GM12878 (cell line): ENCODE results near the gene MAGED4B. TPM values are rescaled to one million over a fixed set of nuclear protein-coding genes. Genes with fewer than 3 reads are reported as not detected.
"Not testable (repeated sequence)": the region's sequence is repeated elsewhere in the genome, so short reads cannot be mapped to it uniquely, and the experiment has no call there.

Source experiments
- ATAC-seq: fragments of 200-7000 bp; cut with Tn5 transposase; 3 replicates; pipeline ENCODE4 v1.9.1; 2020; ENCODE audit warnings: mild to moderate bottlenecking, moderate library complexity
- BruUV-seq: library from RNA; stranded (reverse); fragments of 400-500 nt; replicated peaks from 2 replicates; lab custom pipeline; 2021; lab: Mats Ljungman, UMichigan
- CTCF ChIA-PET: fragments of 300-600 bp; sonication (Branson Sonifier 250); formaldehyde crosslinking; extraction: SDS; loops from one replicate; lab custom pipeline; 2021; ENCODE audit warnings: inconsistent platforms; lab: Yijun Ruan, JAX
- POLR2A ChIA-PET: fragments of 350-600 bp; formaldehyde crosslinking; extraction: SDS; loops from one replicate; lab custom pipeline; 2021; ENCODE audit warnings: inconsistent platforms; lab: Charles Lee
- RAD21 ChIA-PET: fragments of 300-600 bp; sonication (Branson Sonifier 250); formaldehyde crosslinking; loops from one replicate; lab custom pipeline; 2023; ENCODE audit warnings: antibody characterized with exemption; ENCODE audit not compliant: unreplicated experiment; lab: Charles Lee
- SMC1A ChIA-PET: fragments of 300-600 bp; sonication (Branson Sonifier 250); formaldehyde crosslinking; loops from one replicate; lab custom pipeline; 2023; ENCODE audit not compliant: unreplicated experiment, uncharacterized antibody; lab: Charles Lee
- DNase-seq: peaks from one replicate; pipeline ENCODE4 v3.0.0-alpha.2; 2011; ENCODE audit warnings: low read depth, low spot score
- FAIRE-seq: peaks from 3 replicates; lab custom pipeline; 2011; peaks lifted over from hg19 to GRCh38; lab: Jason Lieb, UNC
- H2AFZ ChIP-seq: 2 replicates; pipeline ENCODE4 v1.6.0; 2011; ENCODE audit warnings: low read depth, low read length, control low read depth; ENCODE audit not compliant: control insufficient read depth
- H3K27ac ChIP-seq: 2 replicates; pipeline ENCODE4 v1.5.1; 2011; ENCODE audit warnings: control low read depth; ENCODE audit not compliant: control insufficient read depth, insufficient read depth
- H3K27me3 ChIP-seq, 2 experiments: replicated peaks in 1 of 2; 2 replicates each; pipeline versions ENCODE4 v1.6.0 to v1.6.1; 2011; ENCODE audit warnings: low read length in 1 of 2; ENCODE audit not compliant: control insufficient read depth in 2 of 2, insufficient read depth in 2 of 2
- H3K36me3 ChIP-seq, 2 experiments: 2 replicates each; pipeline ENCODE4 v1.5.1; 2011; ENCODE audit warnings: low read length in 1 of 2; ENCODE audit not compliant: control insufficient read depth in 2 of 2, insufficient read depth in 2 of 2
- H3K4me1 ChIP-seq: 2 replicates; pipeline ENCODE4 v1.6.1; 2011; ENCODE audit warnings: mild to moderate bottlenecking, low read length, moderate library complexity, mixed read lengths; ENCODE audit not compliant: control insufficient read depth, insufficient read depth
- H3K4me2 ChIP-seq: 2 replicates; pipeline ENCODE4 v1.6.0; 2011; ENCODE audit warnings: control low read depth; ENCODE audit not compliant: control insufficient read depth, insufficient read depth
- H3K4me3 ChIP-seq: fragments of 200-600 bp; sonication (generic); 2 replicates; pipeline ENCODE4 v1.5.1; 2016
- H3K79me2 ChIP-seq: 2 replicates; pipeline ENCODE4 v1.6.0; 2011; ENCODE audit warnings: low read length; ENCODE audit not compliant: control insufficient read depth, insufficient read depth
- H3K9ac ChIP-seq: 2 replicates; pipeline ENCODE4 v1.8.0; 2011; ENCODE audit warnings: low read length, control low read depth, mixed read lengths; ENCODE audit not compliant: control insufficient read depth, insufficient read depth
- H3K9me3 ChIP-seq: replicated peaks from 3 replicates; pipeline ENCODE4 v1.5.1; 2011; ENCODE audit warnings: mild to moderate bottlenecking, low read length; ENCODE audit not compliant: control insufficient read depth, insufficient read depth
- H4K20me1 ChIP-seq: 2 replicates; pipeline ENCODE4 v1.6.0; 2011; ENCODE audit not compliant: control insufficient read depth, insufficient read depth
- CBFB ChIP-seq: IDR thresholded peaks from 2 replicates; pipeline ENCODE4 v1.6.1; 2016; ENCODE audit warnings: antibody characterized with exemption, low read depth
- MTA3 ChIP-seq: IDR thresholded peaks from 2 replicates; pipeline ENCODE4 v1.6.1; 2012; ENCODE audit warnings: low read length, inconsistent platforms, borderline replicate concordance
- RUNX3 ChIP-seq: IDR thresholded peaks from 2 replicates; pipeline ENCODE4 v1.6.1; 2012; ENCODE audit warnings: low read length, inconsistent platforms
- ZZZ3 ChIP-seq: IDR thresholded peaks from 2 replicates; pipeline ENCODE4 v1.6.1; 2011; ENCODE audit warnings: low read depth; ENCODE audit not compliant: control insufficient read depth, insufficient read length
- WGBS: methylation state at CpG from one replicate; pipeline ENCODE4 v1.1.6; 2016; ENCODE audit warnings: low lambda C conversion rate; ENCODE audit not compliant: insufficient replicate concordance, insufficient coverage; ENCODE audit errors: missing lambda C conversion rate; 5-methylcytosine and 5-hydroxymethylcytosine counted together
- in situ Hi-C: fragments of 300-500 bp; cut with MboI; formaldehyde crosslinking; loops from 9 replicates; pipeline ENCODE4 v1.14.3; 2018; ENCODE audit warnings: mixed read lengths
- intact Hi-C: fragments of 100-400 bp; cut with micrococcal nuclease; formaldehyde crosslinking; loops from one replicate; pipeline ENCODE4 v1.14.2; 2022; ENCODE audit not compliant: unreplicated experiment
- polyA plus RNA-seq, 11 experiments: library from polyadenylated mRNA; depleted of rRNA in 4 of 11; unstranded in 6 of 11; stranded (reverse) in 5 of 11; fragments of >200 nt; fragmentation: Nextera tagmentation in 4 of 11; fragmentation: Illumina TruSeq in 1 of 11; extraction: Ambion mirVana in 4 of 11; extraction: Trizol in 1 of 11; gene quantifications; 1 replicate in 1 of 11; 2 replicates in 10 of 11; pipeline versions ENCODE4 v1.2.1 to v1.2.3, GENCODE V29; 2011 to 2016; ENCODE audit warnings: inconsistent platforms in 2 of 11, missing spikeins in 2 of 11, low read depth in 1 of 11
- total RNA-seq, 4 experiments: library from RNA; depleted of rRNA in 3 of 4; stranded (reverse); fragments of >200 nt in 3 of 4; fragmentation: Illumina TruSeq in 1 of 4; extraction: Trizol in 1 of 4; gene quantifications; 2 replicates each; pipeline versions ENCODE4 v1.2.1 to v1.2.3, GENCODE V29; 2013 to 2021
- TF ChIP-seq, protein P1 (sequence below): IDR thresholded peaks from 2 replicates; pipeline ENCODE4 v1.6.1; 2011; ENCODE audit warnings: low read depth, mild to moderate bottlenecking, low read length, moderate library complexity, borderline replicate concordance; ENCODE audit errors: extremely low read depth

Gene MAGED4B
- total and polyA plus RNA-seq, 10 of the 15 experiments (the other 5 are each of a cell fraction or from before 2014, with no cell fraction given), result 0.12 to 0.67 (median 0.13) TPM; not detected in 7

DNA sequence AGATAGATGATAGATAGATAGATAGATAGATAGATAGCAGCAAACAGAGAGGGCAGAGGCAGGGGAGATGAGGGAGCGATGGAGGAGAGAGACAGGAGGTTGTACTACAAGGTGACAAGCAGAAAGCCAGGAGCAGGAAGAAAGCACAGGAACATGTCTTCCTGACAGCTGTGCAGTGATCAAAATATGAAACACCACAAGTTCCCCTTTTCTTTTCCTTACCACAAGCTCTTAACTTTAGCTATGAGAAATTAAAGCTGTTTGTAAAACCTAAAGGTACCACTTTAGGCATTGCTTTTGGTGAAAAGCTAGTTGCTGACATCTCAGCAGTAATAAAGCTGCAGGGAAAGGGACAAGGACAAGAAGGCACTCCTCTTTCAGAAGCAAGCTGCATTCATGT, 9.1 kb upstream of the MAGED4B start:
- H2AFZ ChIP-seq, result no peak overlapping the region
- intact Hi-C loops, result no loop called here
- no TSS peak for BruUV-seq
- no peaks in the 10 kb centered on the region for H4K20me1 ChIP-seq
- H3K27ac ChIP-seq, result no peak overlapping the region
- no peak for FAIRE-seq
- no peaks in the 10 kb centered on the region for H3K27me3 ChIP-seq
- 0% methylated on average over 1 of the region's 1 CpG for WGBS
- in situ Hi-C loops, result no loop called here
- no peak overlapping the region for H3K4me2 ChIP-seq
- ChIA-PET CTCF (no interaction called here), SMC1A (no interaction called here), RAD21 (no interaction called here), POLR2A (no interaction called here)
- no peak overlapping the region for H3K4me3 ChIP-seq
- TF ChIP-seq RUNX3, result 0 out of 2 replicates have a peak, but pooled peaks have one; percentile 10
- TF ChIP-seq ZZZ3, result no peak
- TF ChIP-seq MTA3, result no peak
- no peak for TF ChIP-seq CBFB
- TF ChIP-seq, protein P1, sequence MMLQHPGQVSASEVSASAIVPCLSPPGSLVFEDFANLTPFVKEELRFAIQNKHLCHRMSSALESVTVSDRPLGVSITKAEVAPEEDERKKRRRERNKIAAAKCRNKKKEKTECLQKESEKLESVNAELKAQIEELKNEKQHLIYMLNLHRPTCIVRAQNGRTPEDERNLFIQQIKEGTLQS, result no peak
- H3K9me3 ChIP-seq, result no peaks in the 10 kb centered on the region
- no peaks in the 10 kb centered on the region for H3K36me3 ChIP-seq
- H3K79me2 ChIP-seq, result no peaks in the 10 kb centered on the region
- no peak for ATAC-seq
- no peak overlapping the region for H3K9ac ChIP-seq
- no peaks in the 10 kb centered on the region for H3K4me1 ChIP-seq
- DNase-seq, result no peak

DNA sequence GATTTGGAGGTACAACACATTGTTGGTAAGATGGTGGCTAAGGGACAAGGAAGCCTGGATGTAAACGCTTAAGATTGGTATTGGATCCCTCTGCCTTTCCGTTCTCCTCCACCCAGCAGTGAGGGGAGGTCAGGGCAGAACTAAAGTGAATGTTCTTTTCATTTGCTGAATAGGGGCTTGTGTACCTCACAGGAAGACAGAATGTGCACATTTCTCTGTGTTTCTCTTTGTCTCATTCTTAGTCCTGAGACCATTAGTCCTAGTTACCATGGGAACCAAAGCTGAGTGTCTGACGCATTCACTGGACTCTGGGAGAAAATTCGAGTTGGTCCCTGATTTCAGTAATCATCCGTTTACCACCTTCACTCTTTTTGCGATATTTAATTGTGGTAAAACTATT, 26.7 kb downstream of the MAGED4B start:
- H3K36me3 ChIP-seq, BruUV-seq, H3K79me2 ChIP-seq, DNase-seq, H4K20me1 ChIP-seq, H3K9me3 ChIP-seq, CTCF ChIA-PET, ATAC-seq, H3K27ac ChIP-seq, H3K9ac ChIP-seq, H3K27me3 ChIP-seq, H2AFZ ChIP-seq, RAD21 ChIA-PET, FAIRE-seq, H3K4me1 ChIP-seq, POLR2A ChIA-PET, intact Hi-C loops, H3K4me2 ChIP-seq, SMC1A ChIA-PET, H3K4me3 ChIP-seq, in situ Hi-C loops: not testable (repeated sequence)
- no CpG with 5 or more reads among the region's 6 CpGs for WGBS
